MCF 10A (cell line): ENCODE results near the gene AKIRIN1. TPM values are rescaled to one million over a fixed set of nuclear protein-coding genes. Genes with fewer than 3 reads are reported as not detected.

ENCODE experiments used
- BruUV-seq: library from RNA; stranded (reverse); fragments of 400-500 nt; replicated peaks from 2 replicates; lab custom pipeline; 2021; lab: Mats Ljungman, UMichigan
- CTCF ChIA-PET: fragments of 300-600 bp; sonication (Branson Sonifier 250); formaldehyde crosslinking; extraction: SDS; loops from one replicate; lab custom pipeline; 2021; ENCODE audit warnings: antibody characterized with exemption, inconsistent platforms; lab: Yijun Ruan, JAX
- POLR2A ChIA-PET: fragments of 300-600, 350-650 bp; sonication (Branson Sonifier 250); formaldehyde crosslinking; extraction: SDS; loops from one replicate; lab custom pipeline; 2020; ENCODE audit warnings: antibody characterized with exemption, inconsistent platforms; lab: Yijun Ruan, JAX
- DNase-seq: peaks from one replicate; pipeline ENCODE4 v3.0.0-alpha.2; 2018; ENCODE audit not compliant: unreplicated experiment
- H3K27ac Mint-ChIP-seq: one replicate; pipeline ENCODE4 v1.8.0; 2022; ENCODE audit warnings: mild to moderate bottlenecking, low read depth, mixed read lengths; ENCODE audit not compliant: unreplicated experiment
- H3K27me3 Mint-ChIP-seq: one replicate; pipeline ENCODE4 v1.8.0; 2022; ENCODE audit warnings: mixed read lengths; ENCODE audit not compliant: insufficient read depth, unreplicated experiment
- H3K36me3 Mint-ChIP-seq: one replicate; pipeline ENCODE4 v1.8.0; 2022; ENCODE audit warnings: mild to moderate bottlenecking, moderate library complexity, mixed read lengths; ENCODE audit not compliant: insufficient read depth, unreplicated experiment
- H3K4me1 Mint-ChIP-seq: one replicate; pipeline ENCODE4 v1.8.0; 2022; ENCODE audit warnings: mixed read lengths; ENCODE audit not compliant: insufficient read depth, unreplicated experiment
- H3K4me3 Mint-ChIP-seq: one replicate; pipeline ENCODE4 v1.8.0; 2022; ENCODE audit warnings: mild to moderate bottlenecking, moderate library complexity, mixed read lengths; ENCODE audit not compliant: unreplicated experiment
- H3K9me3 Mint-ChIP-seq: one replicate; pipeline ENCODE4 v1.8.0; 2022; ENCODE audit warnings: mixed read lengths; ENCODE audit not compliant: unreplicated experiment
- CTCF ChIP-seq: fragments of 200-600 bp; IDR thresholded peaks from one replicate; pipeline ENCODE4 v1.8.0; 2022; ENCODE audit warnings: antibody characterized with exemption, mild to moderate bottlenecking; ENCODE audit not compliant: unreplicated experiment
- intact Hi-C: fragments of 100-400 bp; cut with micrococcal nuclease; formaldehyde crosslinking; loops from 2 replicates; pipeline ENCODE4 v1.14.1; 2022
- total RNA-seq: library from RNA; stranded (reverse); gene quantifications from 2 replicates; pipeline ENCODE4 v1.2.3, GENCODE V29; 2022

The AKIRIN1 gene
- total RNA-seq, 1 experiment from 2014 or later, result 59.0 TPM

DNA sequence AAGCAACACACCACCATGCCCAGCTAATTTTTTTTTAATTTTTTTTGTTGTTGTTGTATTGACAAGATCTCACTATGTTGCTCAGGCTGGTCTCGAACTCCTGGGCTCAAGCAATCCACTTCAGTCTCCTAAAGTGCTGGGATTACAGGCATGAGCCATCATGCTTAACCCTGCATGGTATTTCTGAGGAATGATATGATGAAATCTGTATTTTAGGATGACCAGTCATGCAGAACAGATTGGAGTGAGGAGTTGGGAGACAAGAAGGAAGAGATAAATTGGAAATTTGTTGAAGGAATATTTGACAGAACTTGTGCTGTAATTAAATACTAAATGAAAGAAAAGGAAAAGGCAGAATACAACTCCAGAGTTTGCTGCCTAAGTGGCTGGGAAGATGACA lies 30.4 kb downstream of the AKIRIN1 start:
- Mint-ChIP-seq H3K36me3 (peaks cover under 1% of the 10 kb centered on the region), H3K27ac (no peak overlapping the region), H3K27me3 (no peaks in the 10 kb centered on the region), H3K4me3 (no peak overlapping the region), H3K4me1 (peaks cover 6% of the 10 kb centered on the region), H3K9me3 (no peaks in the 10 kb centered on the region)
- intact Hi-C loops, result no loop called here
- CTCF ChIA-PET, result no interaction called here
- DNase-seq, result no peak
- BruUV-seq, result no TSS peak
- POLR2A ChIA-PET, result interaction anchor here (1.2 to 1.4 kb wide), 2 partner anchors 31 to 149 kb away, joined by 3 to 4 read pairs; partner anchors contain the start of genes AKIRIN1 and MYCBP
- no peak for TF ChIP-seq CTCF

DNA sequence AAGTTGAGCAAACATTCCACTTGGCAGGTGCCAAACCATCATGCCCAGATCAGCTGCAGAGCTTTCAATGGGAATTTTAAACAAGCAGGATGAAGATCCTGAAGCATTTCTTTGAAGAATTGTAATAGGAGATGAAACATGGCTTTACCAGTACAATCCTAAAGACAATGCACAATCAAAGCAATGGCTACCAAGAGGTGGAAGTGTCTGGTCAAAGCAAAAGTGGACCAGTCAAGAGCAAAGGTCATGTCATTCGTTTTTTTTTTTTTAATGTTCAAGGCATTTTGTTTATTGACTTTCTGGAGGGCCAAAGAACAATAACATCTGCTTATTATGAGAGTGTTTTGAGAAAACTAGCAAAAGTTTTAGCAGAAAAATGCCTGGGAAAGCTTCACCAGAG lies 32.1 kb downstream of the AKIRIN1 start:
- ChIA-PET CTCF (interaction anchor here (1.0 kb wide), 1 partner anchor 59 kb away, joined by 4 read pairs; no protein-coding TSS in a partner anchor), POLR2A (no interaction called here)
- no peak for TF ChIP-seq CTCF
- no TSS peak for BruUV-seq
- Mint-ChIP-seq H3K9me3 (no peaks in the 10 kb centered on the region), H3K36me3 (peaks cover 18% of the 10 kb centered on the region), H3K4me1 (peaks cover 6% of the 10 kb centered on the region), H3K27me3 (no peaks in the 10 kb centered on the region), H3K4me3 (no peak overlapping the region), H3K27ac (no peak overlapping the region)
- intact Hi-C loops, result no loop called here
- no peak for DNase-seq

- intact Hi-C loops, result loop anchor here (1.0 to 5.0 kb wide), 4 partner anchors 35 to 167 kb away; partner anchors contain the start of genes AKIRIN1, MYCBP, RHBDL2 and RRAGC
- peaks cover 11% of the 10 kb centered on the region for H3K4me1 Mint-ChIP-seq
- POLR2A ChIA-PET, result interaction anchor here (0.6 to 2.9 kb wide), 42 partner anchors 9 to 1335 kb away, joined by 3 to 40 read pairs (median 4); partner anchors contain the start of genes AKIRIN1, CAP1, GJA9 and MYCBP
Measured at GRCh38 chr1:39026051-39026865, 35.2 kb downstream of the AKIRIN1 start, which contains the start of gene NDUFS5. Gene NDUFS5 (plus strand): TSS chr1:39026350. CDS start chr1:39028725, 2,375 bp downstream.

More at GRCh38 chr1:39026051-39026865, 35.2 kb downstream of the AKIRIN1 start, which contains the start of gene NDUFS5:
- Mint-ChIP-seq H3K27ac (peak within 1 kb of the TSS; percentile 94), H3K36me3 (peaks cover 48% of the 10 kb centered on the region), H3K4me3 (peak within 1 kb of the TSS; percentile 78), H3K27me3 (no peaks in the 10 kb centered on the region), H3K9me3 (no peaks in the 10 kb centered on the region)
- TF ChIP-seq CTCF, result no peak
- DNase-seq, result peak; percentile 90
- CTCF ChIA-PET, result interaction anchor here (0.6 to 1.5 kb wide), 6 partner anchors 9 to 977 kb away, joined by 3 to 5 read pairs (median 4); no protein-coding TSS in a partner anchor
- BruUV-seq, result TSS peak; percentile 71
